ENCODE results near the gene CASTOR1. TPM values are rescaled to one million over a fixed set of nuclear protein-coding genes. Genes with fewer than 3 reads are reported as not detected.

CASTOR1 gene
- polyA plus RNA-seq, 1 experiment: 12.0 TPM

GRCh38 chr22:30315962-30316576 is 26.8 kb upstream of the CASTOR1 start:
- CTCF ChIA-PET: interaction anchor here (1.5 to 4.4 kb wide), 2 partner anchors 13 to 28 kb away, joined by 3 to 15 read pairs; partner anchors contain the start of gene CASTOR1
- DNase-seq (ENCODE audit: low read depth, low spot score): no peak
- Histone ChIP-seq H3K9me3 (ENCODE audit: control insufficient read depth, insufficient read depth, low read length) (no peaks in the 10 kb centered on the region), H3K4me3 (ENCODE audit: low read depth, low read length) (no peak overlapping the region), H3K27me3 (ENCODE audit: control insufficient read depth, insufficient read depth, low read length) (no peaks in the 10 kb centered on the region), H3K27ac (ENCODE audit: low read depth, low read length) (no peak overlapping the region)
- TF ChIP-seq, protein P1, sequence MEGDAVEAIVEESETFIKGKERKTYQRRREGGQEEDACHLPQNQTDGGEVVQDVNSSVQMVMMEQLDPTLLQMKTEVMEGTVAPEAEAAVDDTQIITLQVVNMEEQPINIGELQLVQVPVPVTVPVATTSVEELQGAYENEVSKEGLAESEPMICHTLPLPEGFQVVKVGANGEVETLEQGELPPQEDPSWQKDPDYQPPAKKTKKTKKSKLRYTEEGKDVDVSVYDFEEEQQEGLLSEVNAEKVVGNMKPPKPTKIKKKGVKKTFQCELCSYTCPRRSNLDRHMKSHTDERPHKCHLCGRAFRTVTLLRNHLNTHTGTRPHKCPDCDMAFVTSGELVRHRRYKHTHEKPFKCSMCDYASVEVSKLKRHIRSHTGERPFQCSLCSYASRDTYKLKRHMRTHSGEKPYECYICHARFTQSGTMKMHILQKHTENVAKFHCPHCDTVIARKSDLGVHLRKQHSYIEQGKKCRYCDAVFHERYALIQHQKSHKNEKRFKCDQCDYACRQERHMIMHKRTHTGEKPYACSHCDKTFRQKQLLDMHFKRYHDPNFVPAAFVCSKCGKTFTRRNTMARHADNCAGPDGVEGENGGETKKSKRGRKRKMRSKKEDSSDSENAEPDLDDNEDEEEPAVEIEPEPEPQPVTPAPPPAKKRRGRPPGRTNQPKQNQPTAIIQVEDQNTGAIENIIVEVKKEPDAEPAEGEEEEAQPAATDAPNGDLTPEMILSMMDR (IDR thresholded peaks at IDR 0.05; ENCODE audit: low read depth, low read length): no peak
- POLR2A ChIA-PET: interaction anchor here (0.7 to 0.9 kb wide), 2 partner anchors 11 to 49 kb away, joined by 3 to 4 read pairs; partner anchors contain the start of gene TBC1D10A

- H3K27me3 ChIP-seq (ENCODE audit: control insufficient read depth, insufficient read depth, low read length): no peaks in the 10 kb centered on the region
- no peaks in the 10 kb centered on the region for H3K9me3 ChIP-seq (ENCODE audit: control insufficient read depth, insufficient read depth, low read length)
- no peak overlapping the region for H3K4me3 ChIP-seq (ENCODE audit: low read depth, low read length)
- DNase-seq (ENCODE audit: low read depth, low spot score): no peak
- TF ChIP-seq, protein P1 (IDR thresholded peaks at IDR 0.05; ENCODE audit: low read depth, low read length): no peak
- H3K27ac ChIP-seq (ENCODE audit: low read depth, low read length): no peak overlapping the region
- ChIA-PET POLR2A (interaction anchor here (1.2 kb wide), 1 partner anchor 12 kb away, joined by 3 read pairs; the partner anchor contains the start of gene TBC1D10A), CTCF (interaction anchor here (1.5 kb wide), 1 partner anchor 12 kb away, joined by 3 read pairs; no protein-coding TSS in a partner anchor)
Measured at GRCh38 chr22:30314915-30315314, 25.6 kb upstream of the CASTOR1 start.

- Histone ChIP-seq H3K4me3 (ENCODE audit: low read depth, low read length) (no peak overlapping the region), H3K27me3 (ENCODE audit: control insufficient read depth, insufficient read depth, low read length) (no peaks in the 10 kb centered on the region), H3K27ac (ENCODE audit: low read depth, low read length) (peak overlapping the region; percentile 21), H3K9me3 (ENCODE audit: control insufficient read depth, insufficient read depth, low read length) (no peaks in the 10 kb centered on the region)
- POLR2A ChIA-PET: interaction anchor here (1.0 to 1.2 kb wide), 2 partner anchors 13 to 110 kb away, joined by 3 read pairs; partner anchors contain the start of gene TBC1D10A
- TF ChIP-seq, protein P1 (IDR thresholded peaks at IDR 0.05; ENCODE audit: low read depth, low read length): no peak
- CTCF ChIA-PET: interaction anchor here (0.6 to 1.2 kb wide), 2 partner anchors 9 to 26 kb away, joined by 4 read pairs; no protein-coding TSS in a partner anchor
- no peak for DNase-seq (ENCODE audit: low read depth, low spot score)
Measured at GRCh38 chr22:30313527-30314363, 24.4 kb upstream of the CASTOR1 start.

- POLR2A ChIA-PET: interaction anchor here (0.7 to 0.9 kb wide), 2 partner anchors 9 to 47 kb away, joined by 3 read pairs; no protein-coding TSS in a partner anchor
- CTCF ChIA-PET: interaction anchor here (0.5 to 0.6 kb wide), 2 partner anchors 49 to 641 kb away, joined by 3 to 5 read pairs; no protein-coding TSS in a partner anchor
- H3K4me3 ChIP-seq (ENCODE audit: low read depth, low read length): no peak overlapping the region
- TF ChIP-seq, protein P1 (IDR thresholded peaks at IDR 0.05; ENCODE audit: low read depth, low read length): no peak
- no peaks in the 10 kb centered on the region for H3K9me3 ChIP-seq (ENCODE audit: control insufficient read depth, insufficient read depth, low read length)
- H3K27me3 ChIP-seq (ENCODE audit: control insufficient read depth, insufficient read depth, low read length): no peaks in the 10 kb centered on the region
- H3K27ac ChIP-seq (ENCODE audit: low read depth, low read length): peak overlapping the region; percentile 47
- DNase-seq (ENCODE audit: low read depth, low spot score): no peak
Measured at GRCh38 chr22:30312053-30312452, 22.7 kb upstream of the CASTOR1 start.
